Kidney (tissue), 14 donors: ENCODE measurements around the gene PIK3AP1. TPM values are rescaled to one million over a fixed set of nuclear protein-coding genes. Genes with fewer than 3 reads are reported as not detected.

Experiments
- DNase-seq, 5 donors: peaks; one replicate each; pipeline ENCODE4 v3.0.0-alpha.2; 2013 to 2020
- FAIRE-seq: peaks from 2 replicates; lab custom pipeline; 2012; peaks lifted over from hg19 to GRCh38; lab: Jason Lieb, UNC
- H3K27ac ChIP-seq, 2 donors: one replicate each; pipeline ENCODE4 v1.7.0; 2013; ENCODE audit warnings: low read depth in 2 of 2, low read length in 2 of 2, inconsistent platforms in 1 of 2
- H3K27me3 ChIP-seq: one replicate; pipeline ENCODE4 v1.7.1; 2013; ENCODE audit warnings: low read length, inconsistent platforms; ENCODE audit not compliant: control insufficient read depth, insufficient read depth
- H3K36me3 ChIP-seq, 3 donors: one replicate each; pipeline versions ENCODE4 v1.7.0 to v1.7.1; 2013; ENCODE audit warnings: low read length in 3 of 3, control low read depth in 1 of 3, inconsistent platforms in 1 of 3; ENCODE audit not compliant: insufficient read depth in 3 of 3, control insufficient read depth in 2 of 3
- H3K4me1 ChIP-seq, 3 donors: one replicate each; pipeline versions ENCODE4 v1.7.0 to v1.7.1; 2013; ENCODE audit warnings: low read length in 3 of 3, inconsistent platforms in 1 of 3, low read depth in 1 of 3; ENCODE audit not compliant: control insufficient read depth in 2 of 3, insufficient read depth in 2 of 3
- H3K4me3 ChIP-seq, 3 donors: one replicate each; pipeline versions ENCODE4 v1.7.0 to v1.8.1; 2013; ENCODE audit warnings: low read length in 3 of 3, control low read depth in 1 of 3, inconsistent platforms in 1 of 3
- H3K9ac ChIP-seq, 3 donors: one replicate each; pipeline versions ENCODE4 v1.7.0 to v1.7.1; 2013; ENCODE audit warnings: low read length in 3 of 3, control low read depth in 1 of 3, inconsistent platforms in 1 of 3
- H3K9me3 ChIP-seq, 3 donors: one replicate each; pipeline versions ENCODE4 v1.7.0 to v1.7.1; 2013; ENCODE audit warnings: low read length in 3 of 3, control low read depth in 1 of 3, inconsistent platforms in 1 of 3; ENCODE audit not compliant: control insufficient read depth in 2 of 3, insufficient read depth in 1 of 3
- CTCF ChIP-seq: IDR thresholded peaks from 3 replicates; pipeline ENCODE4 v1.5.1; 2012; ENCODE audit warnings: mild to moderate bottlenecking, moderate library complexity, borderline replicate concordance; ENCODE audit not compliant: insufficient read depth; ENCODE audit errors: extremely low read depth
- intact Hi-C: fragments of 100-400 bp; cut with DNase I; formaldehyde crosslinking; loops from one replicate; pipeline ENCODE4 v1.11.1; 2022
- polyA plus RNA-seq: library from polyadenylated mRNA; stranded (reverse); fragments of 350-450 nt; fragmentation: Illumina TruSeq; extraction: RNeasy Lipid Tissue Mini Kit (QIAGEN cat#74804); gene quantifications from one replicate; pipeline ENCODE4 v1.2.3, GENCODE V29; 2014; ENCODE audit warnings: low read depth, low replicate concordance; ENCODE audit not compliant: insufficient read depth
- total RNA-seq: library from RNA; stranded (reverse); fragmentation: NEBNext Ultra II Directional; extraction: Animal tissue kit (Norgen Biotek cat#: 25700); gene quantifications from one replicate; pipeline ENCODE4 v1.2.1, GENCODE V29; 2021
- donor health status: control.
- donor health status: control.
- donor health status: control.
- donor health status: control.
- donor health status: control.
- donor health status: DM: yes; HTN: yes; CAD: no.
- donor health status: Normal renal cell carcinoma (clear cell type).

Gene PIK3AP1
- total and polyA plus RNA-seq, 2 donors from 2014 or later: 6.5 to 28.4 TPM

- Histone ChIP-seq H3K27ac (no peak overlapping the region), H3K9ac (no peak overlapping the region), H3K9me3 (no peaks in the 10 kb centered on the region), H3K4me1 (peaks cover 7 to 24% (median 19%) of the 10 kb centered on the region in 3 donors), H3K27me3 (no peaks in the 10 kb centered on the region), H3K4me3 (peak overlapping the region in 1 of 3 donors; percentile 11), H3K36me3 (no peaks in the 10 kb centered on the region)
- FAIRE-seq (no peak), DNase-seq (no peak)
- TF ChIP-seq CTCF: no peak
- intact Hi-C loops: no loop called here
Measured at GRCh38 chr10:96584035-96584434, 136.3 kb downstream of the PIK3AP1 start.

- H3K27ac ChIP-seq: no peak overlapping the region
- no peaks in the 10 kb centered on the region for H3K36me3 ChIP-seq
- H3K27me3 ChIP-seq: no peaks in the 10 kb centered on the region
- no peaks in the 10 kb centered on the region for H3K9me3 ChIP-seq
- TF ChIP-seq CTCF: no peak
- intact Hi-C loops: no loop called here
- FAIRE-seq: no peak
- H3K4me1 ChIP-seq: peaks cover 0 to 24% (median 15%) of the 10 kb centered on the region in 3 donors
- no peak overlapping the region for H3K4me3 ChIP-seq
- DNase-seq: no peak
- no peak overlapping the region for H3K9ac ChIP-seq
Measured at GRCh38 chr10:96579133-96579532, 141.2 kb downstream of the PIK3AP1 start.

- no peak overlapping the region for H3K9ac ChIP-seq
- DNase-seq (no peak), FAIRE-seq (no peak)
- no peak overlapping the region for H3K27ac ChIP-seq
- intact Hi-C loops: no loop called here
- no peaks in the 10 kb centered on the region for H3K36me3 ChIP-seq
- peaks cover 0 to 24% (median 11%) of the 10 kb centered on the region in 3 donors for H3K4me1 ChIP-seq
- TF ChIP-seq CTCF: no peak
- no peaks in the 10 kb centered on the region for H3K9me3 ChIP-seq
- no peak overlapping the region for H3K4me3 ChIP-seq
- H3K27me3 ChIP-seq: no peaks in the 10 kb centered on the region
Measured at GRCh38 chr10:96578633-96579032, 141.7 kb downstream of the PIK3AP1 start.

GRCh38 chr10:96578022-96578421, 142.3 kb downstream of the PIK3AP1 start:
- intact Hi-C loops: no loop called here
- H3K9me3 ChIP-seq: no peaks in the 10 kb centered on the region
- no peak for DNase-seq
- no peak for FAIRE-seq
- TF ChIP-seq CTCF: no peak
- H3K27me3 ChIP-seq: no peaks in the 10 kb centered on the region
- H3K27ac ChIP-seq: no peak overlapping the region
- H3K4me1 ChIP-seq: peaks cover 0 to 24% (median 11%) of the 10 kb centered on the region in 3 donors
- no peak overlapping the region for H3K9ac ChIP-seq
- no peak overlapping the region for H3K4me3 ChIP-seq
- no peaks in the 10 kb centered on the region for H3K36me3 ChIP-seq
